IMR-90 (cell line): ENCODE data around the gene OGG1. TPM values are rescaled to one million over a fixed set of nuclear protein-coding genes. Genes with fewer than 3 reads are reported as not detected.

Experiments
- ATAC-seq: fragments of 200-7000 bp; cut with Tn5 transposase; 2 replicates; pipeline ENCODE4 v1.9.1; 2020; ENCODE audit warnings: low read depth, mild to moderate bottlenecking, moderate library complexity
- BruUV-seq: library from RNA; stranded (reverse); fragments of 400-500 nt; replicated peaks from 2 replicates; lab custom pipeline; 2021; lab: Mats Ljungman, UMichigan
- CTCF ChIA-PET: fragments of 300-600 bp; formaldehyde crosslinking; extraction: SDS; loops from one replicate; lab custom pipeline; 2021; ENCODE audit warnings: antibody characterized with exemption; lab: Yijun Ruan, JAX
- POLR2A ChIA-PET: fragments of 300-600 bp; sonication (Branson Sonifier 250); formaldehyde crosslinking; loops from one replicate; lab custom pipeline; 2022; ENCODE audit warnings: antibody characterized with exemption; ENCODE audit not compliant: unreplicated experiment; lab: Charles Lee
- DNase-seq: peaks from one replicate; pipeline ENCODE4 v3.0.0; 2013
- H2AFZ ChIP-seq: replicated peaks from 2 replicates; pipeline ENCODE3; 2013; ENCODE audit warnings: low read length, mild to moderate bottlenecking; ENCODE audit not compliant: poor library complexity
- H2AK5ac ChIP-seq: 2 replicates; pipeline ENCODE4 v1.6.1; 2013; ENCODE audit warnings: low read depth, low read length, inconsistent platforms
- H2AK9ac ChIP-seq: replicated peaks from 2 replicates; pipeline ENCODE3; 2013; ENCODE audit warnings: mild to moderate bottlenecking, low read depth, low read length, moderate library complexity; ENCODE audit not compliant: poor library complexity
- H2BK120ac ChIP-seq: 2 replicates; pipeline ENCODE4 v1.6.1; 2013; ENCODE audit warnings: low read depth, low read length, inconsistent platforms
- H2BK15ac ChIP-seq: 3 replicates; pipeline ENCODE4 v1.6.1; 2013; ENCODE audit warnings: low read depth, low read length, inconsistent platforms
- H2BK20ac ChIP-seq: 2 replicates; pipeline ENCODE4 v1.6.1; 2013; ENCODE audit warnings: low read depth, mild to moderate bottlenecking, inconsistent platforms, low read length, moderate library complexity
- H2BK5ac ChIP-seq: 2 replicates; pipeline ENCODE4 v1.6.1; 2013; ENCODE audit warnings: mild to moderate bottlenecking, low read depth, low read length, inconsistent platforms; ENCODE audit not compliant: poor library complexity, severe bottlenecking
- H3K14ac ChIP-seq: replicated peaks from 2 replicates; pipeline ENCODE4 v1.6.1; 2013; ENCODE audit warnings: low read depth, low read length, inconsistent platforms
- H3K18ac ChIP-seq: 2 replicates; pipeline ENCODE4 v1.6.1; 2013; ENCODE audit warnings: low read depth, low read length, control low read depth
- H3K23ac ChIP-seq: 2 replicates; pipeline ENCODE4 v1.6.1; 2013; ENCODE audit warnings: low read depth, low read length, inconsistent platforms
- H3K27ac ChIP-seq: 2 replicates; pipeline ENCODE4 v1.5.1; 2013; ENCODE audit warnings: mild to moderate bottlenecking, control low read depth, low read length; ENCODE audit not compliant: insufficient read depth
- H3K27me3 ChIP-seq: 2 replicates; pipeline ENCODE4 v1.6.1; 2013; ENCODE audit warnings: low read length; ENCODE audit not compliant: control insufficient read depth, insufficient read depth
- H3K36me3 ChIP-seq: 2 replicates; pipeline ENCODE4 v1.6.1; 2013; ENCODE audit warnings: low read length, mixed read lengths; ENCODE audit not compliant: control insufficient read depth, insufficient read depth
- H3K4ac ChIP-seq: 2 replicates; pipeline ENCODE4 v1.6.1; 2013; ENCODE audit warnings: low read depth, low read length, inconsistent platforms
- H3K4me1 ChIP-seq: 2 replicates; pipeline ENCODE4 v1.6.1; 2013; ENCODE audit warnings: low read length, mixed read lengths; ENCODE audit not compliant: control insufficient read depth, insufficient read depth
- H3K4me2 ChIP-seq: 2 replicates; pipeline ENCODE4 v1.6.1; 2013; ENCODE audit warnings: low read depth, mild to moderate bottlenecking, control low read depth, low read length, moderate library complexity
- H3K4me3 ChIP-seq: 2 replicates; pipeline ENCODE4 v1.5.1; 2013; ENCODE audit warnings: low read depth, mild to moderate bottlenecking, control low read depth, low read length, moderate library complexity; ENCODE audit not compliant: insufficient read depth
- H3K56ac ChIP-seq: 2 replicates; pipeline ENCODE4 v1.6.1; 2013; ENCODE audit warnings: low read length, inconsistent platforms; ENCODE audit not compliant: insufficient read depth; ENCODE audit errors: extremely low read depth
- H3K79me1 ChIP-seq, 2 experiments: 2 replicates each; pipeline ENCODE4 v1.6.1; 2013; ENCODE audit warnings: low read length in 2 of 2, inconsistent platforms in 1 of 2, low read depth in 1 of 2
- H3K9ac ChIP-seq: 2 replicates; pipeline ENCODE4 v1.6.1; 2013; ENCODE audit warnings: low read depth, low read length, control low read depth
- H3K9me1 ChIP-seq: 2 replicates; pipeline ENCODE4 v1.6.1; 2013; ENCODE audit warnings: low read length, inconsistent platforms; ENCODE audit not compliant: insufficient read depth
- H3K9me3 ChIP-seq: 2 replicates; pipeline ENCODE4 v1.6.1; 2013; ENCODE audit warnings: low read length; ENCODE audit not compliant: control insufficient read depth, insufficient read depth
- H4K20me1 ChIP-seq: 2 replicates; pipeline ENCODE4 v1.6.1; 2013; ENCODE audit warnings: low read length, inconsistent platforms; ENCODE audit not compliant: insufficient read depth
- H4K5ac ChIP-seq: 2 replicates; pipeline ENCODE4 v1.6.1; 2013; ENCODE audit warnings: mild to moderate bottlenecking, low read depth, low read length, control low read depth
- H4K8ac ChIP-seq, 2 experiments: 2 replicates each; pipeline ENCODE4 v1.6.1; 2013; ENCODE audit warnings: low read depth in 2 of 2, low read length in 2 of 2, control low read depth in 1 of 2, inconsistent platforms in 1 of 2
- H4K91ac ChIP-seq: 2 replicates; pipeline ENCODE4 v1.6.1; 2013; ENCODE audit warnings: low read depth, low read length, inconsistent platforms; ENCODE audit not compliant: insufficient read depth
- BHLHE40 ChIP-seq: fragments of 150-350 bp; IDR thresholded peaks from 2 replicates; pipeline ENCODE4 v1.6.1; 2016; ENCODE audit warnings: mild to moderate bottlenecking, low read depth, low read length
- CEBPB ChIP-seq: IDR thresholded peaks from 2 replicates; pipeline ENCODE4 v1.6.1; 2012; ENCODE audit warnings: low read depth, low read length, improper control_type of control experiment
- CHD1 ChIP-seq: IDR thresholded peaks from 2 replicates; pipeline ENCODE4 v1.6.1; 2012; ENCODE audit warnings: low read depth, low read length, improper control_type of control experiment
- FOS ChIP-seq: fragments of 150-350 bp; IDR thresholded peaks from 2 replicates; pipeline ENCODE4 v1.6.1; 2016; ENCODE audit warnings: low read depth, low read length
- MAFK ChIP-seq: IDR thresholded peaks from 2 replicates; pipeline ENCODE4 v1.6.1; 2012; ENCODE audit warnings: low read depth, low read length, improper control_type of control experiment
- MAZ ChIP-seq: IDR thresholded peaks from 2 replicates; pipeline ENCODE4 v1.6.1; 2012; ENCODE audit warnings: low read depth, mild to moderate bottlenecking, low read length, improper control_type of control experiment, moderate library complexity, borderline replicate concordance
- MXI1 ChIP-seq: IDR thresholded peaks from 2 replicates; pipeline ENCODE4 v1.6.1; 2012; ENCODE audit warnings: low read depth, mild to moderate bottlenecking, low read length, moderate library complexity, borderline replicate concordance
- NFE2L2 ChIP-seq: fragments of 150-350 bp; IDR thresholded peaks from 2 replicates; pipeline ENCODE4 v1.6.1; 2016; ENCODE audit warnings: low read depth, mild to moderate bottlenecking, low read length
- POLR2A ChIP-seq: IDR thresholded peaks from 2 replicates; pipeline ENCODE4 v1.6.1; 2012; ENCODE audit warnings: mild to moderate bottlenecking, low read depth, low read length
- RAD21 ChIP-seq: IDR thresholded peaks from 2 replicates; pipeline ENCODE4 v1.6.1; 2012; ENCODE audit warnings: low read length, improper control_type of control experiment
- RFX5 ChIP-seq: IDR thresholded peaks from 2 replicates; pipeline ENCODE4 v1.8.0; 2012; ENCODE audit warnings: low read depth, mild to moderate bottlenecking, low read length, moderate library complexity
- SMC3 ChIP-seq: fragments of 150-350 bp; IDR thresholded peaks from 2 replicates; pipeline ENCODE4 v1.6.1; 2016; ENCODE audit warnings: low read depth, mild to moderate bottlenecking, antibody characterized with exemption, low read length, moderate library complexity
- WGBS, 2 experiments: methylation state at CpG; one replicate each; pipeline versions ENCODE4 v1.1.5 to v1.1.7; 2013; ENCODE audit warnings: missing lambda C conversion rate in 2 of 2; ENCODE audit not compliant: insufficient read length in 1 of 2; ENCODE audit errors: extremely low coverage in 2 of 2; 5-methylcytosine and 5-hydroxymethylcytosine counted together
- dilution Hi-C: fragments of 300-500 bp; cut with HindIII; formaldehyde crosslinking; loops from one replicate; pipeline ENCODE4 v1.14.3; 2018; ENCODE audit warnings: low sequenced_read_pairs; ENCODE audit not compliant: unreplicated experiment
- in situ Hi-C: fragments of 300-500 bp; cut with MboI; formaldehyde crosslinking; loops from 3 replicates; pipeline ENCODE4 v1.14.3; 2019; ENCODE audit warnings: low sequenced_read_pairs, inconsistent platforms, mixed read lengths
- intact Hi-C: fragments of 100-400 bp; cut with micrococcal nuclease; formaldehyde crosslinking; loops from 2 replicates; pipeline ENCODE4 v1.10.0; 2022
- polyA plus RNA-seq, 3 experiments: library from polyadenylated mRNA; depleted of rRNA; stranded (reverse); fragments of >200 nt; gene quantifications; 2 replicates each; pipeline ENCODE4 v1.2.3, GENCODE V29; 2012; ENCODE audit warnings: low replicate concordance in 1 of 3
- total RNA-seq: library from RNA; depleted of rRNA; stranded (reverse); fragments of >200 nt; gene quantifications from 2 replicates; pipeline ENCODE4 v1.2.3, GENCODE V29; 2012
- TF ChIP-seq, protein P1 (sequence below): conservative IDR thresholded peaks from 2 replicates; pipeline ENCODE4 v1.5.1; 2012; ENCODE audit warnings: mild to moderate bottlenecking, low read depth, low read length, improper control_type of control experiment
- TF ChIP-seq, protein P2 (sequence below): fragments of 150-350 bp; IDR thresholded peaks from 2 replicates; pipeline ENCODE4 v1.6.1; 2017; ENCODE audit warnings: mild to moderate bottlenecking, antibody characterized with exemption, low read length, low read depth
- TF ChIP-seq, protein P3 (sequence below): fragments of 150-350 bp; IDR thresholded peaks from 2 replicates; pipeline ENCODE4 v1.6.1; 2016; ENCODE audit warnings: low read depth, mild to moderate bottlenecking, low read length, moderate library complexity, borderline replicate concordance

The OGG1 gene
- total and polyA plus RNA-seq, 2 of the 4 experiments (the other 2 are of a cell fraction): 14.9 to 25.6 TPM

DNA sequence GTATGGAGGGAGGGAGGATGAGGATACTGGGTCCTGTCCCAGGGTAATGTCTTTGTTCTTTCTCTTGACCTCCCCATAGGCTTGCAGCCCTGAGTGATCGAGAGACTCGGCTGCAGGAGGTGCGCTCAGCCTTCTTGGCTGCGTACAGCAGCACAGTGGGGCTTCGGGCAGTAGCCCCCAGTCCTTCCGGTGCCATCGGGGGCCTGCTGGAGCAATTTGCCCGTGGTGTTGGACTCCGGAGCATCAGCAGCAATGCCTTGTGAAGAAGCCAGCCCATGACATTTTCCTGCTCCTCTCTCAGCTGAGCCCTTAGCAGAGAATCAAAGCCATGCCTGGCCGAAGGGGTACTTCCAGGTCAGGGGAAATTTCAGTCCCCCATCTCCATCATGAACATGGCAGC is 48.0 kb upstream of the OGG1 start:
- Histone ChIP-seq H3K9me3 (no peaks in the 10 kb centered on the region), H3K23ac (no peak overlapping the region), H2BK15ac (no peak overlapping the region), H4K91ac (no peak overlapping the region), H4K8ac (no peak overlapping the region), H3K27me3 (peaks cover 12% of the 10 kb centered on the region; the same call in 1 of the 2 replicates), H3K4ac (no peak overlapping the region), H3K9ac (no peak overlapping the region), H2BK5ac (no peak overlapping the region), H2AK9ac (no peak overlapping the region), H3K79me1 (no peaks in the 10 kb centered on the region), H2AK5ac (no peak overlapping the region), H3K56ac (no peak overlapping the region), H3K18ac (no peak overlapping the region), H4K20me1 (no peaks in the 10 kb centered on the region), H3K36me3 (peaks cover 29% of the 10 kb centered on the region), H2BK120ac (no peak overlapping the region), H3K27ac (no peak overlapping the region), H3K4me1 (no peaks in the 10 kb centered on the region), H2AFZ (no peak overlapping the region), H2BK20ac (no peak overlapping the region), H3K4me3 (no peak overlapping the region), H4K5ac (no peak overlapping the region), H3K14ac (no peak overlapping the region), H3K4me2 (no peak overlapping the region), H3K9me1 (no peaks in the 10 kb centered on the region)
- DNase-seq (no peak), ATAC-seq (no peak)
- no TSS peak for BruUV-seq
- POLR2A ChIA-PET: interaction anchor here (0.6 kb wide), 1 partner anchor 489 kb away, joined by 9 read pairs; no protein-coding TSS in a partner anchor
- 100% methylated on average over 3 of the region's 10 CpGs; no CpG with 5 or more reads in 1 of the 2 experiments for WGBS, 2 experiments
- dilution Hi-C loops (no loop called here), intact Hi-C loops (no loop called here), in situ Hi-C loops (no loop called here)
- CTCF ChIA-PET: no interaction called here
- TF ChIP-seq, protein P1, sequence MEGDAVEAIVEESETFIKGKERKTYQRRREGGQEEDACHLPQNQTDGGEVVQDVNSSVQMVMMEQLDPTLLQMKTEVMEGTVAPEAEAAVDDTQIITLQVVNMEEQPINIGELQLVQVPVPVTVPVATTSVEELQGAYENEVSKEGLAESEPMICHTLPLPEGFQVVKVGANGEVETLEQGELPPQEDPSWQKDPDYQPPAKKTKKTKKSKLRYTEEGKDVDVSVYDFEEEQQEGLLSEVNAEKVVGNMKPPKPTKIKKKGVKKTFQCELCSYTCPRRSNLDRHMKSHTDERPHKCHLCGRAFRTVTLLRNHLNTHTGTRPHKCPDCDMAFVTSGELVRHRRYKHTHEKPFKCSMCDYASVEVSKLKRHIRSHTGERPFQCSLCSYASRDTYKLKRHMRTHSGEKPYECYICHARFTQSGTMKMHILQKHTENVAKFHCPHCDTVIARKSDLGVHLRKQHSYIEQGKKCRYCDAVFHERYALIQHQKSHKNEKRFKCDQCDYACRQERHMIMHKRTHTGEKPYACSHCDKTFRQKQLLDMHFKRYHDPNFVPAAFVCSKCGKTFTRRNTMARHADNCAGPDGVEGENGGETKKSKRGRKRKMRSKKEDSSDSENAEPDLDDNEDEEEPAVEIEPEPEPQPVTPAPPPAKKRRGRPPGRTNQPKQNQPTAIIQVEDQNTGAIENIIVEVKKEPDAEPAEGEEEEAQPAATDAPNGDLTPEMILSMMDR: no peak
- TF ChIP-seq MAZ (no peak), NFE2L2 (no peak), FOS (no peak), CEBPB (no peak), RAD21 (no peak), MXI1 (no peak), CHD1 (no peak), RFX5 (no peak), SMC3 (no peak), MAFK (no peak), BHLHE40 (no peak), POLR2A (no peak)
- TF ChIP-seq, protein P2, sequence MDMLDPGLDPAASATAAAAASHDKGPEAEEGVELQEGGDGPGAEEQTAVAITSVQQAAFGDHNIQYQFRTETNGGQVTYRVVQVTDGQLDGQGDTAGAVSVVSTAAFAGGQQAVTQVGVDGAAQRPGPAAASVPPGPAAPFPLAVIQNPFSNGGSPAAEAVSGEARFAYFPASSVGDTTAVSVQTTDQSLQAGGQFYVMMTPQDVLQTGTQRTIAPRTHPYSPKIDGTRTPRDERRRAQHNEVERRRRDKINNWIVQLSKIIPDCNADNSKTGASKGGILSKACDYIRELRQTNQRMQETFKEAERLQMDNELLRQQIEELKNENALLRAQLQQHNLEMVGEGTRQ: no peak
- TF ChIP-seq, protein P3, sequence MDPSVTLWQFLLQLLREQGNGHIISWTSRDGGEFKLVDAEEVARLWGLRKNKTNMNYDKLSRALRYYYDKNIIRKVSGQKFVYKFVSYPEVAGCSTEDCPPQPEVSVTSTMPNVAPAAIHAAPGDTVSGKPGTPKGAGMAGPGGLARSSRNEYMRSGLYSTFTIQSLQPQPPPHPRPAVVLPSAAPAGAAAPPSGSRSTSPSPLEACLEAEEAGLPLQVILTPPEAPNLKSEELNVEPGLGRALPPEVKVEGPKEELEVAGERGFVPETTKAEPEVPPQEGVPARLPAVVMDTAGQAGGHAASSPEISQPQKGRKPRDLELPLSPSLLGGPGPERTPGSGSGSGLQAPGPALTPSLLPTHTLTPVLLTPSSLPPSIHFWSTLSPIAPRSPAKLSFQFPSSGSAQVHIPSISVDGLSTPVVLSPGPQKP: no peak
